HG03095 (cell line): ENCODE data around the gene NKG7.

Experiments used
- ATAC-seq: cut with Tn5 transposase; IDR thresholded peaks from one replicate; pipeline ENCODE4 v1.9.1; 2021; ENCODE audit warnings: moderate library complexity; ENCODE audit not compliant: unreplicated experiment

Gene NKG7

DNA sequence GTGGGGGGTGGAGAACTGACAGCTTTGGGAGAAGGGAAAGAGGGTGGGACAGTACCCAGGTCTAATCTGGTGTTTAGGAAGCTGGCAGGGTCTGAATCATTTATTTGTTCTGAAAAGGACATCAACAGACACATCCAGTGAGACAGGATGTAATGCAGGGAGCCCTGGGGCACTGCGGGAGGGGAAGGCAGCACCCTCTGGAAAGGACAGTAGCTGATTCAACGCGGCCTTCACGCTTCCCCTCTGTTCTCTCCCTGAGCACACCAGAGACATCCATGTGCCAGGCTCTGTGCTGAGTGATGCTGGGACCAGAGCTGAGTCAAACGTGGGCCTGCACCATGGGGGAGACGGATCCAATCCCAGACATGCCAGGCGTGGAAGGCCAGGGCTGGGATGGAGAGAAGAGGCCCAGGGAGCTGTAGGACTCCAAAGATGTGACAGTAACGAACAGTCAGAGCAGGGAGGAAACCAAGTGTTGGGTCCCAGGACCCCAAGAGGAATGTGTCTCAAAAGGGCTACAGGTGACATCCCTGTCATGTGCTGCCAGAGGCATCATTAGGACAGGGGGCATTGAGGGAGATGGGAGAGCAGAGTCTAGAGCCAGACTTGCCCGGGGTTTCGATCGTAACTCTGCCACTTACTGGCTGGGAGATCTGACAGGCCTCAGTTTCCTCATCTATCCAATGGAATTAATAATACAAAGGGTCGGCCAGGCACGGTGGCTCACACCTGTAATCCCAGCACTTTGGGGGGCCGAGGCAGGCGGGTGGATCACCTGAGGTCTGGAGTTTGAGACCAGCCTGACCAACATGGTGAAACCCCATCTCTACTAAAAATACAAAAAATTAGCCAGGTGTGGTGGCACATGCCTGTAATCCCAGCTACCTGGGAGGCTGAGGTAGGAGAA, 8.0 kb downstream of the NKG7 start:
- ATAC-seq, result no peak

DNA sequence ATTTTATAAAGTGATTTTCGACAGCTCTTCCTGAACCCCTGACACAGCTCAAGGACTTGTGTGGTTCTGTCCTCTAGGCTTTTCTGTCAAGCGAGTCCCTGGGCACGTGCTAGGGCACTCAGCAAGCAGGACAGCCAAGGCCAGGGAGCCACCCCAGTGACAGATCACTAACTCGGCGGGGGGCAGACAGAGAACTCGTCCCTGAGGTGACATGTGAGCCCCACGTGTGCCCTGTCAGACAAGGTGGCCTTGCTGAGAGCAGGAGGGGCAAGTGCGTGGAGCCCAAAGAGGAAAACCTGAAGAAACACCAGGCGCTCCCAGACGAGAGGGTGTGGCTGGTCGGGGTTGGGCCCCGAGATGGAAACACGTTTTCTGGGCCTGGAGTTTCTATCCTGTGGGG, 11.2 kb downstream of the NKG7 start:
- no peak for ATAC-seq

DNA sequence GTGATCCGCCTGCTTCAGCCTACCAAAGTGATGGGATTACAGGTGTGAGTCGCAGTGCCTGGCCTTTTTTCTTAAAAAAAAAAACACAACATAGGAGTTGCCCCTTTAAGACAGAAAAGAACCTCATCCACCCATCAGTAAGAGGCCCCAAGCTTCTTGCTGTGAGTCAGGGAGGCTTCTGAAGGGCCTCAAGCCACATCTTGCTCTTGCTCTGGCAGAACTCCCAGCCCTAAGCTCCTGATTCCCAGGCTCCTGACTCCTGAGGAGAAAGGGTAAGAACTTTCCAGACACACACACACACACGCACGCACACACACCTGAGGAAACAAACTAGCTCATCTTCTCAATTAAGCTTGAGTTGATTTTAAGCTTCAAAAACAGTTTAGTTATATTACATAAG, 13.2 kb downstream of the NKG7 start:
- ATAC-seq, result no peak

- ATAC-seq, result no peak
Measured at GRCh38 chr19:51357952-51358351, 14.5 kb downstream of the NKG7 start.

GRCh38 chr19:51356159-51356801, 16.2 kb downstream of the NKG7 start:
- no peak for ATAC-seq

GRCh38 chr19:51354742-51355148, 17.7 kb downstream of the NKG7 start:
- no peak for ATAC-seq

GRCh38 chr19:51354103-51354741, 18.2 kb downstream of the NKG7 start:
- no peak for ATAC-seq

- no peak for ATAC-seq
Measured at GRCh38 chr19:51352783-51353360, 19.6 kb downstream of the NKG7 start.

DNA sequence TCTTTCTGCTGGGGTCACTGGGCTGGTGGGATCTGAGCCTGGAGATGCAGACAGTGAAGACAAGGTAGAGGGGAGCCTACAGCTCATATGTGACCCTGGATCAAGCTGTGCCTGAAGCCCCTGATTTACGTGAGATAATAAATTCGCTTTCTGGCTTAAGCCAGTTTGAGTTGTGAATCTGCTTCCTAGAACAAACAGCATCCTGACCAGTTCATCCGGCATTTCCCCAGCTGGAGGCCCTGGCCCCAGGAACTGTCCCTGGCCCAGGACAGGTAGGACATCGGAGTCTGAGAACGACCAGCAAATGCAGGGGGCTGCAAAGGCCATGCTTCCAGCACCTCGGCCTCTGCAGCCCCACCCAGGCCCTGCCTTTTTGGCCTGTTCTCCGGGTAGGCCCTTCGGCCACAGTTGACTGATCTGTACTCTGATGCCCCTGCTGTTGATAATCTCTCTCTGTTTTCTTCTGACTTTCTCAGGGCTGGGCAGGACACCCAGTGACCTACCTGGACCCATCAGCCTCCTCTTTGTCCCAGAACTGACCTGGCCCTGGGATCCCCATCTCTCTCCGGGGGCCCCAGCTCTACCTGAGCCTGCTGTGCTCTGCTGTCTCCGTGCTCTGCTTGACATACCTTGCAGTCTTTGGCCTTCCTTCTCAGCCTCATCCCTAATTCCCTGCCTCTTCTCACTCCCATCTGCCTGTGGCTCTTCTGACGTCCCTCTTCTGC, 21.0 kb downstream of the NKG7 start:
- ATAC-seq, result no peak

DNA sequence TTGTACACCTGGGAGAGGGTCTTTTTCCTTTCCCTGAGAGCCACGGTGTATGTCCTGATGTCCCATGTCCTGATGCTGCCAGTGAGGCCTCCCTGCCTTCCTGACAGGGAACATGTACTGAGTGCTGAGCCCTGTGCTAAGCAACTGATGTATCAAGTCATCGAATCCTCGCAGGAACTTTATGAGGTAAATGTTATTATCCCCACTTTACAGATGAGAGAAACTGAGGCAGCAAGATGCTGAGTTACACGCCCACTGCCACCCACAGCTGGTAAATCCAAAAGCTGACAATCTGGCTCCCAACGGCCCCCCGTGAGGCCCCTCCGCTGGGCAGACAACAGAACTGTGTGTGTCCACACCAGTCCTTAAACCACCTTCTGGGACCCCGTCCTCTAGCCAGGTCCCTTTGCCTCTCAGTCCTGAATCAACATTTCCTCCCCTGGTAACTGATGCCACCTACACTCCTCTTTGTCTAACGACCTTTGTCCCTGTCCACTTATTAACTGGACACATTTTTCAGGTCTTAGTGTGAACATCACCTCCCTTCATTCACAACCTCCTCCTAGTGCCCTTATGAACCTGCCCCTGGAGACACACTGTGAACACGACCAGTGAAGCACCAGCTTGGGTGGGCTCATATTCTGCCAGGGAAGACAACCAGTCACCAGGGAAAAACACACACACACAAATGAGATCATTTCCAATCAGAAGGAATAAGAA, 25.1 kb downstream of the NKG7 start:
- no peak for ATAC-seq

GRCh38 chr19:51346742-51347141, 25.7 kb downstream of the NKG7 start:
- ATAC-seq, result no peak

GRCh38 chr19:51345076-51345620, 27.3 kb downstream of the NKG7 start:
- no peak for ATAC-seq

DNA sequence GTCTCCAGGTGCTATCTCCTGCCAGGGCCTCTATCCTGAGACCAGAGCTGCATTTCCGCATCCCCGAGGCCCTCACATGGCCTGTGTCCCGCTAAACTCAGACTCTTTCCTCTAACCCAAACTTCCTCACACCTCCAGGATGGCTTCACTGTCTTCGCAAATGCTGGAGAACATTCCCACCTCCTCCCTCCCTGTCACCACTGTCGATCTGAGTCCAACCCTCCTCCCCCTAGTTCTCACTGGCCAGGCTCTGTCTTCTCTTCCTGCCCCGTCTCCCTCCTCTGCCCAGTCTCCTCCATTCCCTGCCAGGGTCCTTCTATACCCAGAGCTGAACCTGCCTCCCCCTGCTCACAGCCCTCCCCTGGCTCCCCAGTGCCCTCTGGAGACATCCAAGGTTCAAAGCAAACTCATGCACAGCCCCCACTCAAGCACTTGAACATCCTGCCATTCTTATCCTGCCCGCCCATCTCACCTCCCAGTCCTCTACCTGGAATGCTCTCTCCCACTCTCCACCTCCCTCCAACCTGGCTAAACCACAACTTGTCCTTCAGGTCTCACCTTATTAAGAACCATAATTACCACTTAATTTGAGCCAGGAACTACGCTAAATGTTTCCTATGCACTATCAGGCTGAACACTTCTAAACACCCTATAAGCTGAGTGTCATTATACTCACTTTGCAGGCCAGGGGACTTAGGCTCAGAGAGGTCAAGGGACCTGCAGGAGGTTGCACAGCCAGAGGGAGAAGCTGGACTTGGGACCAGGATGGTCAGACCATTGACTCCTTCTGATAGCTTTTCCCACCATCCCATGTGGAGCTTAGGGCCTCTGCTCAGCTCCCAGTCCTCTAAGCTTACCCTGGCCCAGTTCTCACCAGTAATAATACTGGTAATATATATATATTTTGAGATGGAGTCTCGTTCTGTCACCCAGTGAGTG, 29.6 kb downstream of the NKG7 start:
- no peak for ATAC-seq

GRCh38 chr19:51341976-51342580, 30.4 kb downstream of the NKG7 start, which contains the start of gene VSIG10L:
Gene VSIG10L (minus strand): TSS chr19:51342139. CDS start chr19:51342124, 15 bp downstream.
- ATAC-seq, result no peak

GRCh38 chr19:51341066-51341465, 31.4 kb downstream of the NKG7 start:
- no peak for ATAC-seq

DNA sequence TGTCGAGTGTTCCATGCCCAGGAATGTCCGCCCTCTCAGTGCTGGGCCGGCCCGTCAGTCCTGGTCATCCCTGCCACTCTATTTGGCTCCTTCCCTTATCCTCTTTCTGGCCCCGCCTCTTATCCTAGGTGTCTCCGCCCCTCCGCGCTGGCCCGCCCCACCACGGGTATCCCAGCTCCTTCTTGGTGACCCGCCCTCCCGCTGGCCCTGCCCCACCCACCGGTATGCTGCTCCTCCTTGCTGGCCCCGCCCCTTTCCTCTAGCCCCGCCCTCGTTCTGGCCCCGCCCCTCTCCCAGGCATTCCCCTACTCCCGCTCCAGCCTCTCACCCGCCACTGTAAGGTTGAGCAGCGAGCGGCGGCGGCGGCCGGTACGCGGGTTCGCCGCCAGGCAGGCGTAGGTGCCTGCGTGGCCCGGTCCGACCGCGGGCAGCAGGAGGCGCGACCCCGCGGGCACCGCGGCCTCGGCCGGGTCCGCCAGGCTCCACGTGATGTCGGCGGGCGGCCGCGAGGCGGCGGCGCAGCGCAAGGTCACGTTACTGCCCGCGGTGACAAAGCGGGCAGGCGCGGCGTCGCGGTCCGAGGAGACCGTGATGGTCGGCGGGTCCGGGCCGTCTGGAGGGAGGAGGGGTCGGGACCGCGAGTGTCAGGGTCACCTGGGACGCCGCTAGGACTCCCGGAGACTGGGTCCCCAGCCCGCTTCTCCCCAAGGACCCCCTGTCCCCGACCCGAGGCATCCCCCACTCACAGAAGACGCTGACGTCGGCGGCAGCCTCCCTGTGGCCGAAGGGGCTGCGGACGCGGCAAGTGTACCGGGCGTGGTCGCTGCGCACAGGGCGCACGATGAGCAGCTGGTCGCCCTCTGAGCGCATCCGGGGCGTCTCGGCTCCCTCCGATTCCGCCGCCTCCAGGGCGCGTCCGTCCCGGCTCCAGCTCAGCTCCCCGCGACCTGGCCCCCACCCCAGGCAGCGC, 32.5 kb downstream of the NKG7 start:
- ATAC-seq, result no peak

- no peak for ATAC-seq
Measured at GRCh38 chr19:51339313-51339686, 33.2 kb downstream of the NKG7 start.
